Muscle layer of duodenum (tissue), 2 donors: Measurements from ENCODE around the gene TPMT.

Source experiments
- H3K27ac ChIP-seq: one replicate; pipeline ENCODE4 v1.7.0; 2013; ENCODE audit warnings: mild to moderate bottlenecking, low read length
- H3K27me3 ChIP-seq: one replicate; pipeline ENCODE4 v1.7.0; 2013; ENCODE audit warnings: low read depth, mild to moderate bottlenecking, control low read depth, low read length
- H3K36me3 ChIP-seq, 2 donors: one replicate each; pipeline ENCODE4 v1.7.0; 2013; ENCODE audit warnings: low read length in 2 of 2, control low read depth in 1 of 2, mild to moderate bottlenecking in 1 of 2; ENCODE audit not compliant: insufficient read depth in 2 of 2, control insufficient read depth in 1 of 2
- H3K4me1 ChIP-seq, 2 donors: one replicate each; pipeline ENCODE4 v1.7.0; 2013; ENCODE audit warnings: low read length in 2 of 2, mild to moderate bottlenecking in 2 of 2, control low read depth in 1 of 2, moderate library complexity in 1 of 2; ENCODE audit not compliant: insufficient read depth in 2 of 2, control insufficient read depth in 1 of 2
- H3K4me3 ChIP-seq, 2 donors: one replicate each; pipeline ENCODE4 v1.7.0; 2013; ENCODE audit warnings: low read length in 2 of 2, low read depth in 1 of 2, mild to moderate bottlenecking in 1 of 2
- H3K9me3 ChIP-seq, 2 donors: one replicate each; pipeline ENCODE4 v1.7.0; 2013; ENCODE audit warnings: low read length in 2 of 2, control low read depth in 1 of 2, mild to moderate bottlenecking in 1 of 2; ENCODE audit not compliant: control insufficient read depth in 1 of 2
- donor health status: healthy.

The TPMT gene

GRCh38 chr6:18081025-18081668 lies 73.7 kb downstream of the TPMT start:
- Histone ChIP-seq H3K4me3 (no peak overlapping the region), H3K4me1 (no peaks in the 10 kb centered on the region), H3K36me3 (no peaks in the 10 kb centered on the region), H3K27me3 (no peaks in the 10 kb centered on the region), H3K9me3 (no peaks in the 10 kb centered on the region), H3K27ac (no peak overlapping the region)

GRCh38 chr6:18080544-18080943 lies 74.3 kb downstream of the TPMT start:
- Histone ChIP-seq H3K27me3 (no peaks in the 10 kb centered on the region), H3K4me3 (no peak overlapping the region), H3K4me1 (no peaks in the 10 kb centered on the region), H3K9me3 (no peaks in the 10 kb centered on the region), H3K36me3 (no peaks in the 10 kb centered on the region), H3K27ac (no peak overlapping the region)

- Histone ChIP-seq H3K4me1 (no peaks in the 10 kb centered on the region), H3K36me3 (no peaks in the 10 kb centered on the region), H3K9me3 (no peaks in the 10 kb centered on the region), H3K4me3 (no peak overlapping the region), H3K27ac (no peak overlapping the region), H3K27me3 (no peaks in the 10 kb centered on the region)
These were observed 76.0 kb downstream of the TPMT start for GRCh38 chr6:18078866-18079265.
